HG02852 (cell line): ENCODE results near the gene ODF2L.
"Not testable (repeated sequence)": the region's sequence is repeated elsewhere in the genome, so short reads cannot be mapped to it uniquely, and the experiment has no call there.

ENCODE experiments used
- ATAC-seq: cut with Tn5 transposase; IDR thresholded peaks from one replicate; pipeline ENCODE4 v1.9.1; 2021; ENCODE audit warnings: mild to moderate bottlenecking, moderate library complexity; ENCODE audit not compliant: unreplicated experiment

The ODF2L gene

DNA sequence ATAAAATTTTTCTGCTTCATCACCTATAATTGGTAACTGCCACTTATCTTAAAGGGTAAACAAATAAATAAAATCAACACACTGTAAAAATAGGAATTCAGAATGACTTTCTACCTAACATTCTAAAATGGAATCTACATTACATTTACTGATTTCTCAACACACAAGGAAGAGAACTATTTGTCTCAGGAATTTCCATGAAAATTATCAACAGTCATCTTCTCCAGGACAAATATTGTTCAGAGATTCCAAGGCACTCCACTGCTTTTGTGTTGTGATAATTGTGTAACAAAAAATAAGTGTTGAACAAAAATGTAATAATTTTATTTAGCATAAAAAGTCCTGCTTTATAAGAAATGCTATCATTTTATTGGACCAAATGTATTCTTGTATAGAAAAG, 7.3 kb downstream of the ODF2L start:
- ATAC-seq, result no peak

DNA sequence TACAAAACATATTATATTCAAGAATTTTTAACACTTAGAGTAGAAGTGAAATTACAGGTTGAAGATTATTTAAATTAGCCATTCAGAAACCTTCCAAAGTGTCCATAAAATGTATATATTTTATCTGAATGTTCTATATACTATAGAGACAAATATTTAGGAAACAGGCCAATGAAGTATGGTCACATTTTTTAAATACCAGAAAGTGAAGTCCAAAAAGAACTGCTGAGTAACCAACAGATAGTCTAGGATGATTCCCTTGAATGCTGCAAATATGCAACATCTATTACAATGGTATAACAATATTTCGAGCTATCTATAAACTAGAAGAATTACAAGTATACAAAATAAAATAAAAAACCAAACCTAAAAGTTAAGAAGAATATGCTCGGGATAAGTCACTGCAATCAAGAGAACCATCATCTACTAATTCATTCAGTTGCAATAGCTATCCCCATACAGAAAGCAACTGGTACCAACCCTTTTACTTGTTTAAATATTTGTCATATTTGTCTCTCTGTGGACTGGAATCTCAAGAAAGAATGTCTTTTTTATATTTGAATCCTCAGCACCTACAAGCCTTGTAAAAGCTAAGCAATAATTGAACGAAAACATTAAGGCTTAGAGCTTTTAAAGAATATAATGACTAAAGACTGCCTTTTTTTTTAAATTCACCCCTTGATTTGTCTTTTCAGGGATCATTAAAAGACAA, 8.1 kb downstream of the ODF2L start:
- ATAC-seq, result no peak

DNA sequence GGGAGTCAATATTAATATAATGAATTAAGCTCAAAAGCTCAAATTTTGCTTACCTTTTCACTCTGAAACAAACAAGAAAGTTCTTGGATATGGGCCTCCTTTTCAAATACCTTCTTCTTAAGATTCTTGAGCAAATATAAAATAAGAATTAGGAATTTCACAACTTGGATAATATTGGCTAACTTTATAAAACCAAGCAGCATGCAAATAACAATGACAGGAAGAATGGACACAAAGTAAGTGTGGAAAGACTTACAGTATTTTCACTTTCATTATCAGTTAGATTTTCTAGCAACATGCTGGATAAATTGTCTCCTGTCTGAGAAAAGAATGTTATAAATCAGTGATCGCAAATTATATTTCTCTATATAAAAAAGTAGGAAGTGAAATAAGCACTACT, 13.2 kb downstream of the ODF2L start:
- ATAC-seq, result peak; percentile 47

DNA sequence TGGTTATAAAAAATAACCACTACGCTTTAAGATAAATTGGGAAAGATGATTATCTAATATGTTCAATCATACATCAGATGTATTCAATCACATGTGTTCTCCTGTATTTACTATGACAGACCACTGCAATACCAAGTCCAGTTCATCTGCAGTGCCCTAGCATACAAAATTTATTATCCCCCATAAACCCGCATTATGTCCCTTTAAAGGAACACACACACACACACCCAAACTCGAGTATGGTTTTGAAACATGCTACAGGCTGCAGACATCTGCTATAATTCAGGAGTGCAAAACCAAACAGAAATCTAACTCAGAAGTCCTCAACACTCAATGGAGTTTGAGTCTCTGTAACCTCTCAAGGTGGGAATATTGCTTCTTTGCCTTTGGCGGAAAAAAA, 14.9 kb downstream of the ODF2L start:
- no peak for ATAC-seq

DNA sequence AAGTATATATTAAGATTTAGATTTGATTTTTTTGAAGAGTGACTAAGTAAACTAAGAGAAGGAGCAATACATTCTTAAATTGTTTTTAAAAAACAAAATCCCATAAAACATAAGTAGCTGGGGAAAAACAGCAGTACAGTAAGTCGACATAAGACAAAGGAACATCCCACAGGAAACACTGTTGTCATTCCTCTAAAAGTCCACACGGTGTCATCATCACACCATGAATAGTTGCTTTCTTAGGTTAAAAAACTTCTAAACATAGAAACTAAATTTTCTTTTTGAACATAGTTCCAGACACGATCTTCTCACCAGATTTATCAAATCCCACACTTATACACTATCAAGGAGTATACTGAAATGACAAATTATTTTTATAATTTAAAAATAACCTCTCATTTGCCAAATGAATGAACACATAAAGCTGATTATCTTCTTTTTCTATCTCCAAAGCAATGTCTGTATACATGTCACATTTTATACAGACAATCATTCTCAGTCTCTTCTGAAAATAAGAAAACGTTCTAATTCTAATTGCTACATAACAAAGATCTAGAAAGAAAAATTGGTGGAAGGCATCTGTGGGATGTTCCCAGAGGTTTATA, 15.8 kb downstream of the ODF2L start:
- peak; percentile 79 for ATAC-seq

DNA sequence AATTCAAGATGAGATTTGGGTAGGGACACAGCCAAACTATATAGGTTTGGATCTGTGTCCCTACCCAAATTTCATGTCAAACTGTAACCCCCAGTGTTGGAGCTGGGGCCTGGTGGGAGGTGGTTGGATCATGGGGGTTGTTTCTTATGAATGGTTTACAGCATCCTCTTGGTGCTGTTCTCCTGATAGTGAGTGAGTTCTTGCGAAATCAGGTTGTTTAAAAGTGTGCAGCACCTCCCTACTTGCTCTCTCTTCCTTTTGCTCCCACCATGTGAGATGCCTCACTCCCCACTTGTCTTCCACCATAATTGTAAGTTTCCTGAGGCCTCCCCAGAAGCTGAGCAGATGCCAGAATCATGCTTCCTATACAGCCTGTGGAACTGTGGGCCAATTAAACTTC, 17.3 kb downstream of the ODF2L start:
- ATAC-seq, result no peak

DNA sequence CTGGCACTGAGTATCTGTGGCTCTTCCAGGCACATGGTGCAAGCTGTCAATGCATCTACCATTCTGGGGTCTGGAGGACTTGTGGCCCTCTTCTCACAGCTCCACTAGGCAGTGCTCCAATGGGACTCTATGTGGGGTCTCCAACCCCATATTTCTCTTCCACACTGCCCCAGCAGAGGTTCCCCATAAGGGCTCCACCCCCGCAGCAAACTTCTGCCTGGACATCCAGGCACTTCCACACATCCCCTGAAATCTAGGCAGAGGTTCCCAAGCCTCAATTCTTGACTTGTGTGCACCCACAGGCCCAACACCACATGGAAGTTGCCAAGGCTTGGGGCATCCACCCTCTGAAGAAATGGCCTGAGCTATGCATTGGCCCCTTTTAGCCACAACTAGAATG, 18.8 kb downstream of the ODF2L start:
- ATAC-seq, result no peak

DNA sequence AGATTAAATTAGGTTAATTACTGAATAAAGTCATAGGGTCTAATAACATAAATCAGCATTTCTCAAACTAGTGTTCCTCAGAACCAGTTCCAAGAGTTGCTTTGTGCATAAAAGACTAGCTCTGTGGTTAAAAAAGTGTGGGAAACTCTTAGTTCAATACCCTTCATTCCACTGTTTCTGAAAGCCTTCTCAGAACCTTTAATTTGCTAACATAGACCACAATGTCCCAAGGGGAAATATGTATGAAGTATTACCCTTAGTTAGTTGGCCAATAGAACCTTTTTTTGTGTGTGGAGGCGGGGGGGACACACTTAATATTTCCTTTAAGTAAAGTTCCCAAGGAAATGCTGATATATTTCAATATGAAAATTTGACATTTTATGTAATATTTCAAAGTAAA, 20.4 kb downstream of the ODF2L start:
- no peak for ATAC-seq

DNA sequence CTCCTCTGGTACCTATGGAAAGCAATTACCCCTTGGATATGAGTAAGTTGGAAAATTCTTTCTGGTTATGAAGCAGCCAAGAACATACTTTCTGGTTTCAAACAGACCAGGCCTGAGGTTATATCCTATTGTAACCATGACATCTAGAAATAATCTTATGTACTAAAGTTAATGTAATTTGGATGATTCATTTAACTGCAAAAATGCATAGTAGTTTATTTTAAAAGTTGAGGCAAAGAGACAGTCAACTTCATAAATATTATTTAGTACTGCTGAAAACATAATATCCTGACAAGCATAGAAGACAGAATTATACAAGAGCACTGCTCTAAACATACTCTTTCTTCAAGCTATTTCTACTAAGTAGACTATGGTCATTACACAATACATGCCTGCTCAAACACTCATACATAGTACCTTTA, 25.5 kb downstream of the ODF2L start:
- no peak for ATAC-seq

DNA sequence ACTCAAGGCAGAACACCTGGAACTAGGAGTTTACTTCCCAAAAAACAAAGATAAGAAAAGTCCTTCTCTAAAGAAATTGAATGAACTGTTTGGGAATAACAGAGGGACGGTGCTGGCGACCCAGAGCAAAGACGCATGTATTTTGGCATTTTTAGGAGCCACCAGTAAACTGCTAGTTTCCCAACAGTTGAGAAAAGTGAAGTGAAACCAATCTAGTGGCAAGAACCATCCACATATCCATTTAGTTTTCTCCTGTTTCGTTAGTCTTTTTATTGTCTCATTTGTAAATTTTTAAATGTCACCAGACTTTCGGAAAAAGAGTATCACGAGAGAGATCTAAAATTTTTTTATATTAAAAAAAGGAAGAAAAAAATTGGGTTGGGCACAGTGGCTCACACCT, 30.2 kb downstream of the ODF2L start:
- no peak for ATAC-seq

DNA sequence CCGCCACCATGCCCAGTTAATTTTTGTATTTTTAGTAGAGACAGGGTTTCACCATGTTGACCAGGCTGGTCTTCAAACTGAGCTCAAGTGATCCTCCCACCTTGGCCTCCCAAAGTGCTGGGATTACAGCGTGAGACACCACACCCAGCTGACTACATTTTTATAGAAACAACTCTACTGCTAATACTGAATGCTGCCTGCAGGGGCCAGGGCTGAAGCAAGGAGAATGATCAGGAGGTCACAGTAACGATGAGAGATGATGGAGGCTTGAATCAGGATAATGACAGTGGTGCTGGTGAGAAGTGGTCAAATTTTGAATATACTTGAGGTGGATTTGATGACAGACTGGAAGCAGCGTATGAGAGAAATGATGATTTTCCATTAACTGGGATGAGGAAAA, 33.3 kb downstream of the ODF2L start:
- ATAC-seq, result no peak

DNA sequence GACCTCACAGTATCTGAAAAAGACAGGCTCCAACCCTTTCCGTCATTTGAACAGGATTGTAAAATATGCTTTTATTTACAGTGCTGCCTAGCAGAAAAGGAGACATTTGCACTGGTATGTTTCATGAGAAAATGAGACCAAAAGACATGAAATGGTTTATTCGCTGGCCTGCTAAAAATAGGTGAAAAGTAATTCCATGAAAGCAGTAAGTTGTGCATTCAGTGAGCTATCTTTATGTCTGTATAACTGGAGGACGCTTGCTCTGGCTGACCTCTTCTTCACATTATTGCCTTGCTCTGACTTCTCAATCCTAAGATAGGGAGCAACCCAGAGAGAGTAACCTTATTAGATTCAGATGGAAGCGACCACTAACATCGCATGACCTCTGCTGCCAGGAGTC, 38.3 kb downstream of the ODF2L start:
- ATAC-seq, result no peak

DNA sequence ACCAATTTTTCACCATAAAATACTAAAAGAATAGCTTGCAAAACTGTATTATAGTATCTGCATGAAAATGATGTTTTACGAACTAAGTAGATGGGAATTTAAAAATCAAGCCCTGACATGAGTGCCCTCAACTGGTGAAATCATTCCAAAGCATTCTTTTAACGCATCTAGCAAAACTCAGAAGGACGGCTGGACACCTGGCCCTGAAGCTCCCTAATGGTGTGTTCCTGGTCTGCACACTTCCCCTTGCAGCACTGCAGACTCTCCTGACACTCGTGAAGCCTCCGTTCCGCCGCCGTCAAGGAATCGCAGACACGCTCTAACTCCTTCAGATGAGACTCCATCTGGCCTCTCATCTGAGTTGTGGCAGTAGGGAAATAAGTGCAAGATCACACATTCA, 39.9 kb downstream of the ODF2L start:
- ATAC-seq, result no peak

DNA sequence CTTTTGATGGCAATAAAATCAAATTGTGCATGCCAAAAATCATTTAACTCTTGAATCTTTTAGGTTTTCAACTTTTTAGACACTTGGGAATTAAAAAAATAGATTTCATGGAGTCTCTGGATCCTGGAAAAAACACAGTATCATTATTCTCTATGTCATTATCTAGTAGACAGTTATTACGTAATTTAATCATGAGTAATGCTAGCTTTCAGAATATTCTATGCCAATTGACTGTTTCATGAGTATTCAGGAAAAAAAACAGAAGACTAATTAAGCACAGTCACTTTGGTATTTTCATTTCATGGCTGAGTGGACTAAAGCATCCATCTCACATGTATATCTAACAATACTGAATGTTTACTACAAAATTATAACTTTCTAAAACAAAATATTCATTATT, 44.0 kb downstream of the ODF2L start:
- ATAC-seq, result no peak

DNA sequence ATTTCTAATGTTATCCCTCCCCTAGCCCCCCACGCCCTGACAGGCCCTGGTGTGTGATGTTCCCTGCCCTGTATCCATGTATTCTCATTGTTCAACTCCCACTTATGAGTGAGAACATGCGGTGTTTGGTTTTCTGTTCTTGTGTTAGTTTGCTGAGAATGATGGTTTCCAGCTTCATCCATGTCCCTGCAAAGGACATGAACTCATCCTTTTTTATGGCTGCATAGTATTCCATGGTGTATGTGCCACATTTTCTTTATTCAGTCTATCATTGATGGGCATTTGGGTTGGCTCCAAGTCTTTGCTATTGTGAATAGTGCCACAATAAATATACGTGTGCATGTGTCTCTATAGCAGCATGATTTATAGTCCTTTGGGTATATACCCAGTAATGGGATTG, 45.9 kb downstream of the ODF2L start:
- not testable (repeated sequence) for ATAC-seq

DNA sequence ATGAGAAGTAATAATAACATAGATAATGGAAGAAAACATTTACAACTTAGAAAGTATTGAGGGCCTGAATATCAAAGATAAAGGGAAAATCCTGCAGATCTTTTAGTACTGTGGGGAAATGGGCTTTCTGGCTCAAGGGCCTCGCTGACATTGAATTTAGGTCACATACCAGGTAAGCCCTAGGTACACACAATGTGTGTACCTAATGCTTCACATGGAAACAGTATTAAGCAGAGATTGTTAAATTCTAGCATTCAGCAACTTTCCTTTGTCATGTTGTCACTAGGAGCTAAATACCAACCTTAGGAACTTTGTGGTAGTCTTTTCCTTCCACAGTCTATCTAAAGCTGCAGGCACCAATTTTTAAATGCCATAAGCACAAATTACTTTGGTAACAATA, 49.7 kb downstream of the ODF2L start:
- ATAC-seq, result no peak

DNA sequence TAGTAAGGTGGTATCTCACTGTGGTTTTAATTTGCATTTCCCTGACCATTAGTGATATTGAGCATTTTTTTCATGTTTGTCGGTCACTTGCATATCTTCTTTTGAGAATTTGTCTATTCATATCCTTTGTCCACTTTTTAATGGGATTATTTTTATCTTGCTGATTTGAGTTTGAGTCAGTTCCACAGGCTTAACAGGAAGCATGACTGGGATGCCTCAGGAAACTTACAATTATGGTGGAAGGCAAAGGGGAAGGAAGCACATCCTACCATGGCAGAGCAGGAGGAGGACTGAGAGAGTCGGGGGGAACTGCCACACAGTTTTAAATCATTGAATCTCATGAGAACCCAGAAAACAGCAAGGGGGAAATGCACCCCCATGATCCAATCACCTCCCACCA, 51.1 kb downstream of the ODF2L start:
- no peak for ATAC-seq

DNA sequence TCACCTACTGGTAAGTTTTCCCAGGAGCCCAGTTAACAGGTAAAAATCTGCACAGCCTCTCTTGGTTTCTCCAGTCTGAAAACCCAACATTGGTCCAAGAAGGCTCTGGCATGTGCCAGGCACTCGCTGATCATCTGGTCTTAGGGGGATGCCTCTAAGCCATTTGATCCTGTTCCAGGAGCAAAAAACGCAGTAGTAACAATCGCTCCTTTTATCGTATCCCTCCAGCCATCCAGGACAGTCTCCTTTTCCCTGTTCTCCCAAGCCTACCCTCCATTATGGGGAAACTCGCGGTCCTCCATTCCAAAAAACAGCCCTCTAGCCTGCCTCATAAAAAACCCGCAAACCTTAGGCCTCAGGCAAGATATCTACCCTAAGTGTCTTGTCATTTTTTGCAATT, 56.2 kb downstream of the ODF2L start:
- no peak for ATAC-seq

DNA sequence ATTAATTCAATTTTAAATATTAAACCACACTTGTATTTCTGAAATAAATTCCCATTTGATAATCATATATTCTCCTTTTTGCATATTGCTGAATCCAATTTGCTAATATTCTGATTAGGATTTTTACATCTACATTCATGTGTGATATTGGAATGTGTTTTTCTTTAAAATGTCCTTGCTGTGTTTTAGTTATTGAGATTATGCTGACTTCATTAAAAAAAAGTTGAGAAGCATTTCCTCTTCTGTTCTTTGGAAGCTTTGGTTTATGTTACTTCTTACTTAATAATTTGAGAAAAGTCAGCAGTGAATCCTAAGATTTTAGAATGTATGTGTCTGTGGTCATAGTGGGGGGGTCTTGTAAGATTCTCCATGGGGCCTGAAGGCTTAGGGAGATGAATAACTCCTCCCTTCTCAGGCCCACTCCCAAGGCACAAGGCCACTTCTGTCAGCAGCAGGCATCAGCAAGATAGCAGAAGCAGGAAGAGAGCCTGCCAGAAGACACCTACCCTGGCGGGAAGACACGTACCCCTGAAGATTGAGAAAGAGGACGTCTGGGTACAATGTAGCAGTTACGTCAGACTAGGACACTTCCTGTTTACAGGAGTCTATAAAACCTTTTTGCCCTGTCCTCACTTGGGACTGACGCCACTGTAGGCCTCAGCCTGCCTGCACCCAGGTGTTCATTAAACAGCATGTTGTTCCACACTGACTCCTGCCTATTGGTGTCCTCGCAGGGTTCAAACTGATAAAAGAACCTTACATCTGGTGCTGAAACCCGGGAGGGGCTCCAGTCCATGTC, 56.9 kb downstream of the ODF2L start:
- ATAC-seq, result no peak

DNA sequence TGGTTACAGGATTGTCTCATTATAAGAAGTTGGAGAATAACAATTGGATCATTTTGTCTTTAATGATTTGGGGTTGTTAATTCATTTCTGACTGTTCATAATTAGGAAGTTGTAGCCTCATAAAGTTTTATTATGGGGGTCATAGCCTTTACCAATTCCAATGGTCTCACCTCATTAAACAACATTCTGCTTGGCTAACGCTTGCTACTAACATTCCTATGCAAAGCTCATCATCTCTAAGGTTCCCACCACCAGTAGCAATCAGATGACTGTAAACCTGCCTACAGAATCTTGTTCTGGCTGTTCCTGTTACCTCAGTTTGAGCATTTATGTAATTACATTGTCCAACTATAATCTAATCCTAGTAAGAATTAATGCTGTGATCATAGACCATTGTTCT, 60.2 kb downstream of the ODF2L start:
- ATAC-seq, result no peak

DNA sequence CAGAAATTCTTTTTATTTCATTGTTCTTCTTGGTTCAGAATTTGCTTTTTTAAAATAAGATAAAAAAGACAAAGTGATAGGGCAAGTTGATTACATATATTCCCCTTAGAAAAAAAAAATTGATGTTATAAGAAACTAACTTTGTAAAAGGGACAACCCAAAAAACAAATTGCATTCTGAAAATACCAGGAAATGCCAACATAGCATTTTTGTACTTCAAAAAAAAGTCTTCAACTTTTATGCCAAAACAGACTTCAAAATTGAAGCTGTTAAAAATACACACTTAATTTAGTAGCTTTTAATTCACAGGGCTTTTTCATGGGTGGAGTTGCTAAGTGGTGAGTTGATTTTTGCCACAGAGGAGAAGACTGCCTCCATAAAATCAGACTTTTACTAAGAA, 70.9 kb downstream of the ODF2L start:
- no peak for ATAC-seq

DNA sequence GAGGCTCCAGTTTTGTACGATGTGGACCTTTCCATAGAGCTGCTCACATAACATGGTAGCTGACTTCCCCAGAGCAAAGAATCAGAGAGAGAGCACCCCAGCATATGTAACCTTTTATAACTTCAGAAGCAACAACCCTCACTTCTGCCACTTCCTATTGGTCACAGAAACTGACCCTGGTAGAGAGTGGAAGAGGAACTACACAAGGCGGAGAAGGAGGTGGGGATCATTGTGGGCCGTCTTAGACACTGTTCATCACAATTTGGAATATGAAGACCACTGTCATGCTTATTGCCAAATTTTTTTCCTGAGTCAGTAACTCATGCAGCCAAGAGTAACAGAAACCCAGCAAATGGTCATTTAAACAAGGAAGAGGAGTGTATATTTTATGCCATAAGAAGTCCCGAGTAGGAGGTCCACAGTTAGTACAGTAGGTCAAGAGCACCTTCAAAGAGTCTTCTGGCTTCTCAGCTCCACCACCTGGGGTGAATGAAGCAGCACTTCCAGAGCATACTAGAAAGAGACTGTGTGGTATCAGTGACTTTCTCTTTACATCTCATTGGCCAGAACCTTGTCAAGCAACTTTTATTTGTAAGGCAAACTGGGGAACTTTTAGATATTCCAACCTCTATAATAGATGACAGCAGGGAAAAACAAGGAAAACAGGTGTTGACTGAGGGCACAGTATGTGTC, 71.8 kb downstream of the ODF2L start:
- ATAC-seq, result no peak
